Measurements from ENCODE around the gene KLK4. TPM values are rescaled to one million over a fixed set of nuclear protein-coding genes. Genes with fewer than 3 reads are reported as not detected.
A peak's percentile ranks its signal among the peaks of the same experiment; 100 is the strongest.

Gene KLK4
- total and polyA plus RNA-seq, 10 of the 15 experiments (the other 5 are each of a cell fraction or from before 2014, with no cell fraction given): 0.06 to 0.31 TPM; not detected in 8

DNA sequence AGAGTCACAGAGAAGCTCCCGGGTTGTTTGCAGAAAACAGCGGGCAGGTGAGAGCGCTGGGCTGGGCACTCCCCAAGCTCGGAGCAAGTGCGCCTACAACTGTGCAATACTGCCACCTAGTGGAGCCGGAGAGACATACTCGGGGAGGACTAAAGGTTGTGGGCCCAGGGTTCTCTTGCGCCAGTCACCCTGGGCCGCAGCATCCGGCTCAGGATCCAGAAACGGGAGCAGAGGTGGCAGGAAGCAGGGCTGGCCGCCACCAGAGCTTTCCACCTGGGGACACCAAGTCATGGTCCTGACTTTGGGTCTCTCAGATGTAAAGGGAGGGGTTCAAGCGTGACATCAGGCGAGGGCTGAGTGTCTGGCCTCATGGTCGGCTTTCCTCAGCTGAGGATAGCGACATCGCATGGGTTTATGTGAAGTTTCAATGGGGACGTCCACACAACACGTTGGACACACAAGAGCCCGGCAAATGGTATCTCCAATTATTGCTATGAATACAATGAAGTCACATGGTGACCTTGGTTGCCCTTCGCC is 11.2 kb upstream of the KLK4 start:
- CTCF ChIA-PET: interaction anchor here (0.6 to 4.5 kb wide), 59 partner anchors 10 to 692 kb away, joined by 3 to 42 read pairs (median 5); partner anchors contain the start of genes ACP4, KLK2, KLK3 and KLK4
- peak; percentile 100 for ATAC-seq
- RAD21 ChIA-PET (ENCODE audit: unreplicated experiment): interaction anchor here (0.5 to 2.5 kb wide), 39 partner anchors 11 to 554 kb away, joined by 3 to 41 read pairs (median 5); partner anchors contain the start of genes KLK3 and KLK4
- no TSS peak for BruUV-seq (replicated peaks)
- in situ Hi-C loops (cut with MboI) (loop anchor here (10.0 kb wide), 1 partner anchor 388 kb away; no protein-coding TSS in a partner anchor), intact Hi-C loops (cut with micrococcal nuclease; ENCODE audit: unreplicated experiment) (loop anchor here (1.0 to 2.0 kb wide), 4 partner anchors 84 to 385 kb away; no protein-coding TSS in a partner anchor)
- no peak overlapping the region for H3K27ac ChIP-seq (ENCODE audit: control insufficient read depth, insufficient read depth)
- no peak overlapping the region for H3K9ac ChIP-seq (ENCODE audit: control insufficient read depth, insufficient read depth, low read length)
- H3K9me3 ChIP-seq (replicated peaks; ENCODE audit: control insufficient read depth, insufficient read depth, low read length): no peaks in the 10 kb centered on the region
- H4K20me1 ChIP-seq (ENCODE audit: control insufficient read depth, insufficient read depth): no peaks in the 10 kb centered on the region
- no peaks in the 10 kb centered on the region for H3K27me3 ChIP-seq (replicated peaks in 1 of 2; ENCODE audit: control insufficient read depth in 2 of 2, insufficient read depth in 2 of 2, low read length in 1 of 2)
- no peak overlapping the region for H3K4me2 ChIP-seq (ENCODE audit: control insufficient read depth, insufficient read depth)
- H3K4me3 ChIP-seq: no peak overlapping the region
- no peaks in the 10 kb centered on the region for H3K79me2 ChIP-seq (ENCODE audit: control insufficient read depth, insufficient read depth, low read length)
- DNase-seq (ENCODE audit: low read depth, low spot score): peak; percentile 27
- H2AFZ ChIP-seq (ENCODE audit: control insufficient read depth, low read depth, low read length): peak overlapping the region; percentile 17; the same call in 1 of the 2 replicates
- SMC1A ChIA-PET (ENCODE audit: uncharacterized antibody, unreplicated experiment): interaction anchor here (0.7 to 3.0 kb wide), 30 partner anchors 10 to 565 kb away, joined by 3 to 37 read pairs (median 6); partner anchors contain the start of gene POLD1
- POLR2A ChIA-PET: interaction anchor here (1.2 kb wide), 1 partner anchor 122 kb away, joined by 3 read pairs; no protein-coding TSS in a partner anchor
- H3K4me1 ChIP-seq (ENCODE audit: control insufficient read depth, insufficient read depth, low read length): no peaks in the 10 kb centered on the region
- 28% methylated on average over 21 of the region's 21 CpGs for WGBS (ENCODE audit: insufficient coverage, insufficient replicate concordance, low lambda C conversion rate, missing lambda C conversion rate)
- no peaks in the 10 kb centered on the region for H3K36me3 ChIP-seq (ENCODE audit: control insufficient read depth in 2 of 2, insufficient read depth in 2 of 2, low read length in 1 of 2)
- no peak for FAIRE-seq
- TF ChIP-seq ZNF622 (IDR thresholded peaks at IDR 0.05) (no peak), EGR1 (IDR thresholded peaks at IDR 0.05; ENCODE audit: borderline replicate concordance in 1 of 2, low read depth in 2 of 2, low read length in 2 of 2) (no peak), E2F4 (IDR thresholded peaks at IDR 0.05; ENCODE audit: low read depth, low read length) (no peak), USF2 (IDR thresholded peaks at IDR 0.05; ENCODE audit: borderline replicate concordance, low read depth, low read length) (no peak), FOXM1 (IDR thresholded peaks at IDR 0.05; ENCODE audit: low read depth, low read length) (no peak), BMI1 (IDR thresholded peaks at IDR 0.05; ENCODE audit: borderline replicate concordance) (no peak), NR2F1 (conservative IDR thresholded peaks at IDR 0.05) (no peak), MTA3 (IDR thresholded peaks at IDR 0.05; ENCODE audit: borderline replicate concordance, low read length) (no peak), SRF (IDR thresholded peaks at IDR 0.05; ENCODE audit: low read depth in 2 of 2, low read length in 2 of 2) (no peak), CHD2 (IDR thresholded peaks at IDR 0.05; ENCODE audit: borderline replicate concordance, low read depth, low read length) (no peak), ETV6 (conservative IDR thresholded peaks at IDR 0.05 in 1 of 2, IDR thresholded peaks at IDR 0.05 in 1 of 2; ENCODE audit: borderline replicate concordance in 1 of 2, low read depth in 1 of 2) (no peak), RAD21 (IDR thresholded peaks at IDR 0.05; ENCODE audit: insufficient read depth, low read depth, low read length) (peak; percentile 93), BRCA1 (IDR thresholded peaks at IDR 0.05; ENCODE audit: low read depth, low read length) (no peak), ZNF384 (IDR thresholded peaks at IDR 0.05; ENCODE audit: borderline replicate concordance, low read depth, low read length) (no peak), RCOR1 (conservative IDR thresholded peaks at IDR 0.05; ENCODE audit: low read depth, low read length) (no peak), RBBP5 (conservative IDR thresholded peaks at IDR 0.05) (no peak), TCF7 (IDR thresholded peaks at IDR 0.05; ENCODE audit: borderline replicate concordance) (no peak), SMARCA5 (IDR thresholded peaks at IDR 0.05) (0 out of 2 replicates have a peak, but pooled peaks have one; percentile 27), RFX5 (IDR thresholded peaks at IDR 0.05; ENCODE audit: low read depth, low read length) (no peak), RELB (IDR thresholded peaks at IDR 0.05; ENCODE audit: low read depth) (no peak)

Data from GM12878 (cell line).